Measurements from ENCODE around the gene ATAD3A.

ATAD3A gene

GRCh38 chr1:1565340-1565739, 53.4 kb downstream of the ATAD3A start:
- Histone ChIP-seq H3F3A (ENCODE audit: insufficient read depth) (no peaks in the 10 kb centered on the region), H4K20me1 (ENCODE audit: low read depth, low read length) (peaks cover 23% of the 10 kb centered on the region), H3K27ac (ENCODE audit: low read depth, low read length) (no peak overlapping the region), H3K79me2 (ENCODE audit: insufficient read depth, low read length) (peaks cover 60% of the 10 kb centered on the region), H3K9me3 (ENCODE audit: insufficient read depth, low read length) (no peaks in the 10 kb centered on the region), H3K9me2 (replicated peaks; ENCODE audit: insufficient read depth, low read length) (no peaks in the 10 kb centered on the region), H3K36me3 (ENCODE audit: low read length) (no peaks in the 10 kb centered on the region; the same call in 1 of the 2 replicates), H3K4me2 (ENCODE audit: low read depth, low read length, poor library complexity, severe bottlenecking) (no peak overlapping the region), H3K9ac (ENCODE audit: low read length) (no peak overlapping the region), H3K4me3 (ENCODE audit: insufficient read depth, low read length, poor library complexity, severe bottlenecking) (no peak overlapping the region), H2AFZ (ENCODE audit: low read depth, low read length, severe bottlenecking) (no peak overlapping the region), H3K27me3 (ENCODE audit: low read length) (no peaks in the 10 kb centered on the region)
- TF ChIP-seq EZH2phosphoT487 (conservative IDR thresholded peaks at IDR 0.05; ENCODE audit: low read length) (no peak), CTCF (IDR thresholded peaks at IDR 0.05; ENCODE audit: insufficient read depth, low read length, poor library complexity, severe bottlenecking) (no peak)

- Histone ChIP-seq H3K4me2 (ENCODE audit: low read depth, low read length, poor library complexity, severe bottlenecking) (no peak overlapping the region), H3K4me3 (ENCODE audit: insufficient read depth, low read length, poor library complexity, severe bottlenecking) (no peak overlapping the region), H3K79me2 (ENCODE audit: insufficient read depth, low read length) (peaks cover 78% of the 10 kb centered on the region), H2AFZ (ENCODE audit: low read depth, low read length, severe bottlenecking) (no peak overlapping the region), H3K9me3 (ENCODE audit: insufficient read depth, low read length) (no peaks in the 10 kb centered on the region), H3F3A (ENCODE audit: insufficient read depth) (no peaks in the 10 kb centered on the region), H3K9ac (ENCODE audit: low read length) (no peak overlapping the region), H3K9me2 (replicated peaks; ENCODE audit: insufficient read depth, low read length) (no peaks in the 10 kb centered on the region), H3K27ac (ENCODE audit: low read depth, low read length) (no peak overlapping the region), H4K20me1 (ENCODE audit: low read depth, low read length) (peaks cover 25% of the 10 kb centered on the region), H3K36me3 (ENCODE audit: low read length) (no peaks in the 10 kb centered on the region; the same call in 1 of the 2 replicates), H3K27me3 (ENCODE audit: low read length) (no peaks in the 10 kb centered on the region)
- TF ChIP-seq EZH2phosphoT487 (conservative IDR thresholded peaks at IDR 0.05; ENCODE audit: low read length): no peak
- TF ChIP-seq CTCF (IDR thresholded peaks at IDR 0.05; ENCODE audit: insufficient read depth, low read length, poor library complexity, severe bottlenecking): no peak
These were observed 55.4 kb downstream of the ATAD3A start for GRCh38 chr1:1567152-1567875.

GRCh38 chr1:1567891-1568291, 55.9 kb downstream of the ATAD3A start:
- Histone ChIP-seq H3K9ac (ENCODE audit: low read length) (no peak overlapping the region), H2AFZ (ENCODE audit: low read depth, low read length, severe bottlenecking) (no peak overlapping the region), H3K4me2 (ENCODE audit: low read depth, low read length, poor library complexity, severe bottlenecking) (no peak overlapping the region)

More at GRCh38 chr1:1567891-1568291, 55.9 kb downstream of the ATAD3A start:
- TF ChIP-seq EZH2phosphoT487 (conservative IDR thresholded peaks at IDR 0.05; ENCODE audit: low read length): no peak
- TF ChIP-seq CTCF (IDR thresholded peaks at IDR 0.05; ENCODE audit: insufficient read depth, low read length, poor library complexity, severe bottlenecking): no peak
- Histone ChIP-seq H3K36me3 (ENCODE audit: low read length) (no peaks in the 10 kb centered on the region; the same call in 1 of the 2 replicates), H3K9me3 (ENCODE audit: insufficient read depth, low read length) (no peaks in the 10 kb centered on the region), H3K79me2 (ENCODE audit: insufficient read depth, low read length) (peaks cover 84% of the 10 kb centered on the region), H3K4me3 (ENCODE audit: insufficient read depth, low read length, poor library complexity, severe bottlenecking) (no peak overlapping the region), H3F3A (ENCODE audit: insufficient read depth) (no peaks in the 10 kb centered on the region), H4K20me1 (ENCODE audit: low read depth, low read length) (peaks cover 25% of the 10 kb centered on the region), H3K9me2 (replicated peaks; ENCODE audit: insufficient read depth, low read length) (no peaks in the 10 kb centered on the region), H3K27ac (ENCODE audit: low read depth, low read length) (no peak overlapping the region), H3K27me3 (ENCODE audit: low read length) (no peaks in the 10 kb centered on the region)

Measured in SU-DHL-6 (cell line).